Measurements from ENCODE around the gene FKBP7.

The FKBP7 gene

GRCh38 chr2:178491612-178492011 is 13.2 kb upstream of the FKBP7 start:
- DNase-seq (ENCODE audit: low read depth): no peak
- H3K4me3 ChIP-seq (replicated peaks; ENCODE audit: low read depth, low read length): no peak overlapping the region
- TF ChIP-seq CTCF (IDR thresholded peaks at IDR 0.05; ENCODE audit: low read length, missing control alignments): no peak

- no peak for TF ChIP-seq CTCF (IDR thresholded peaks at IDR 0.05; ENCODE audit: low read length, missing control alignments)
- H3K4me3 ChIP-seq (replicated peaks; ENCODE audit: low read depth, low read length): no peak overlapping the region
- DNase-seq (ENCODE audit: low read depth): no peak
Measured at GRCh38 chr2:178485356-178485755, 7.0 kb upstream of the FKBP7 start.

- peak; percentile 44 for DNase-seq (ENCODE audit: low read depth)
- no peak overlapping the region for H3K4me3 ChIP-seq (replicated peaks; ENCODE audit: low read depth, low read length)
Measured at GRCh38 chr2:178484245-178485041, 6.0 kb upstream of the FKBP7 start.

GRCh38 chr2:178482437-178482836 is 4.0 kb upstream of the FKBP7 start:
- no peak for DNase-seq (ENCODE audit: low read depth)
- H3K4me3 ChIP-seq (replicated peaks; ENCODE audit: low read depth, low read length): peak overlapping the region; percentile 2
- TF ChIP-seq CTCF (IDR thresholded peaks at IDR 0.05; ENCODE audit: low read length, missing control alignments): no peak

More at GRCh38 chr2:178484245-178485041, 6.0 kb upstream of the FKBP7 start:
- no peak for TF ChIP-seq CTCF (IDR thresholded peaks at IDR 0.05; ENCODE audit: low read length, missing control alignments)

- peak within 1 kb of the TSS; percentile 73 for H3K4me3 ChIP-seq (replicated peaks; ENCODE audit: low read depth, low read length)
- peak; percentile 97 for DNase-seq (ENCODE audit: low read depth)
- no peak for TF ChIP-seq CTCF (IDR thresholded peaks at IDR 0.05; ENCODE audit: low read length, missing control alignments)
Measured at GRCh38 chr2:178480227-178481181, 2.1 kb upstream of the FKBP7 start, which contains the start of gene PLEKHA3. Gene PLEKHA3, plus strand, starts transcription at chr2:178480457. Its CDS starts 413 bp downstream, at chr2:178480870.

GRCh38 chr2:178479758-178480226 is 1.4 kb upstream of the FKBP7 start:
- no peak for TF ChIP-seq CTCF (IDR thresholded peaks at IDR 0.05; ENCODE audit: low read length, missing control alignments)
- DNase-seq (ENCODE audit: low read depth): peak; percentile 17
- H3K4me3 ChIP-seq (replicated peaks; ENCODE audit: low read depth, low read length): peak overlapping the region; percentile 73
